Measurements from ENCODE around the gene HCCS.

HCCS gene

GRCh38 chrX:11148401-11148800, 37.3 kb downstream of the HCCS start:
- no peak overlapping the region for H3K4me3 ChIP-seq (ENCODE audit: low read depth in 1 of 2, low read length in 1 of 2)
- H3K9me3 ChIP-seq, result no peaks in the 10 kb centered on the region
- no peaks in the 10 kb centered on the region for H3K36me3 ChIP-seq
- no peak for TF ChIP-seq CTCF (IDR thresholded peaks at IDR 0.05)
- H3K27ac ChIP-seq, result no peak overlapping the region
- H3K4me1 ChIP-seq (ENCODE audit: control insufficient read depth in 1 of 2, insufficient read depth in 1 of 2, low read depth in 1 of 2, low read length in 1 of 2), result peaks cover 0 to 4% of the 10 kb centered on the region in 2 experiments
- H3K27me3 ChIP-seq, result no peaks in the 10 kb centered on the region

- Histone ChIP-seq H3K9me3 (no peaks in the 10 kb centered on the region), H3K36me3 (no peaks in the 10 kb centered on the region), H3K27ac (no peak overlapping the region), H3K27me3 (no peaks in the 10 kb centered on the region), H3K4me3 (ENCODE audit: low read depth in 1 of 2, low read length in 1 of 2) (no peak overlapping the region), H3K4me1 (ENCODE audit: control insufficient read depth in 1 of 2, insufficient read depth in 1 of 2, low read depth in 1 of 2, low read length in 1 of 2) (no peaks in the 10 kb centered on the region)
- TF ChIP-seq CTCF (IDR thresholded peaks at IDR 0.05), result no peak
Measured at GRCh38 chrX:11151799-11152559, 40.8 kb downstream of the HCCS start.

- Histone ChIP-seq H3K9me3 (no peaks in the 10 kb centered on the region), H3K27ac (no peak overlapping the region), H3K4me3 (ENCODE audit: low read depth in 1 of 2, low read length in 1 of 2) (no peak overlapping the region), H3K36me3 (no peaks in the 10 kb centered on the region), H3K4me1 (ENCODE audit: control insufficient read depth in 1 of 2, insufficient read depth in 1 of 2, low read depth in 1 of 2, low read length in 1 of 2) (no peaks in the 10 kb centered on the region), H3K27me3 (no peaks in the 10 kb centered on the region)
- no peak for TF ChIP-seq CTCF (IDR thresholded peaks at IDR 0.05)
Measured at GRCh38 chrX:11159149-11159548, 48.0 kb downstream of the HCCS start.

GRCh38 chrX:11164433-11164832, 53.3 kb downstream of the HCCS start:
- no peaks in the 10 kb centered on the region for H3K27me3 ChIP-seq
- H3K4me3 ChIP-seq (ENCODE audit: low read depth in 1 of 2, low read length in 1 of 2), result no peak overlapping the region
- H3K36me3 ChIP-seq, result no peaks in the 10 kb centered on the region
- H3K27ac ChIP-seq, result no peak overlapping the region
- TF ChIP-seq CTCF (IDR thresholded peaks at IDR 0.05), result no peak
- no peaks in the 10 kb centered on the region for H3K9me3 ChIP-seq
- H3K4me1 ChIP-seq (ENCODE audit: control insufficient read depth in 1 of 2, insufficient read depth in 1 of 2, low read depth in 1 of 2, low read length in 1 of 2), result no peaks in the 10 kb centered on the region

GRCh38 chrX:11171956-11172355, 60.8 kb downstream of the HCCS start:
- H3K36me3 ChIP-seq, result no peaks in the 10 kb centered on the region
- H3K27ac ChIP-seq, result no peak overlapping the region
- H3K4me1 ChIP-seq (ENCODE audit: control insufficient read depth in 1 of 2, insufficient read depth in 1 of 2, low read depth in 1 of 2, low read length in 1 of 2), result no peaks in the 10 kb centered on the region
- no peak overlapping the region for H3K4me3 ChIP-seq (ENCODE audit: low read depth in 1 of 2, low read length in 1 of 2)
- no peak for TF ChIP-seq CTCF (IDR thresholded peaks at IDR 0.05)
- H3K27me3 ChIP-seq, result no peaks in the 10 kb centered on the region
- no peaks in the 10 kb centered on the region for H3K9me3 ChIP-seq
